ENCODE data around the gene LIPG.

DNA sequence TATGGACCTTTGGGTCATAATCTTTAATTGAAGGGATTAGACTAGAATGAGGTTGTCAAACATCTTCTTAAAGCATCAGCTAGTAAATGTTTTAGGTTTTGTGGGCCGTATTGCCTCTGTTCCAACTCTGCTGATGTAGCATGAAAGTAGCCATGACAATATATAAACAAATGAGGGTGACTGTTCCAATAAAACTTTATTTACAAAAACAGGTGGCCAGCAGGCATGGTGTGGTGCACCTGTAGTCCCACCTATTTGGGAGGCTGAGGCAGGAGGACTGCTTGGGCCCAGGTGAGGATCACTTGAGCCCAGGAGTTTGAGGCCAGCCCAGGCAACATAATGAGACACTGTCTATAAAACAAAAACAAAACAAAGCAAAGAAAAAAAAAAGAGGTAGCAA, 18.4 kb downstream of the LIPG start:
- TF ChIP-seq CTCF (IDR thresholded peaks at IDR 0.05): no peak
- no peak for TF ChIP-seq POLR2AphosphoS5 (IDR thresholded peaks at IDR 0.05; ENCODE audit: low read depth, low read length)
